Skeletal muscle satellite cell (primary cell): ENCODE results near the gene ZNF740.

Source experiments
- H3K27me3 ChIP-seq: 2 replicates; pipeline ENCODE4 v1.7.0; 2013; ENCODE audit warnings: low read length; ENCODE audit not compliant: control insufficient read depth, insufficient read depth
- H3K36me3 ChIP-seq: 2 replicates; pipeline ENCODE4 v1.7.0; 2013; ENCODE audit warnings: mild to moderate bottlenecking, control low read depth, low read length; ENCODE audit not compliant: insufficient read depth
- H3K4me1 ChIP-seq: 2 replicates; pipeline ENCODE4 v1.7.0; 2013; ENCODE audit warnings: low read length; ENCODE audit not compliant: control insufficient read depth, insufficient read depth
- H3K4me2 ChIP-seq: 2 replicates; pipeline ENCODE4 v1.7.0; 2013; ENCODE audit warnings: mild to moderate bottlenecking, low read length
- H3K4me3 ChIP-seq: 2 replicates; pipeline ENCODE4 v1.7.0; 2013; ENCODE audit warnings: low read length
- H3K9ac ChIP-seq: 2 replicates; pipeline ENCODE4 v1.7.0; 2013; ENCODE audit warnings: mild to moderate bottlenecking, low read depth, low read length, moderate library complexity
- H3K9me3 ChIP-seq: replicated peaks from 2 replicates; pipeline ENCODE4 v1.7.0; 2013; ENCODE audit warnings: mild to moderate bottlenecking, control low read depth, low read length

Gene ZNF740

DNA sequence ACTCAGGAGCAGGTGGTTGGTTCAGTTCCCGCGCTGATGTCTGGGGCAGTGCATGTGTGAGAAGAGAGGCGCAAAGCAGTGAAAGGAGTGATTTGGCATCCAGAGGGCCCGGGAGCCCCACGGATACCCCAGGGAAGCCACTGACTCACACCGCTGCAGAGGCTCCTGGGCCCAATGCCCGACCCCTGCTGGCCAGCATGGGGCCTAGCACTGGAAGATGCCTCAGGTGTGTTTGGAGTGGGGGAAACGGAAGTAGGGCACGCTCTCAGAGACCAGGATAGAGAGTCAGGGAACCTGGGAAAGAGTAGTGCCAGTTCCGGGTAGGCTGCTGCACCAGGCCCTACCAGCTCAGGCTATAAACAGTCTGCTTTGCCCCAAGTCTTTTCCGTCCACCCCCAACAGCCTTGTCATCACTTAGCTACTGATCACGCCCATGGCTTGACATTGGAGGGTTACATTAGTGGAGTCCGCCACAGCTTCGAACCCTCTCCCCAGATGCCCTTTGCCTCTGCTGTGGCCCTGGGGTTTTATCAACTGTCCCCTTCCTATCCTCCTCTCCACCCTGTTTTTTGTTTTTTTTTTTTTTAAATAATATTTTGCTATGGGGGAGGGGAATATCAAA is 9.7 kb downstream of the ZNF740 start:
- H3K9me3 ChIP-seq = no peaks in the 10 kb centered on the region
- peaks cover 47% of the 10 kb centered on the region for H3K36me3 ChIP-seq
- H3K27me3 ChIP-seq = no peaks in the 10 kb centered on the region
- no peak overlapping the region for H3K4me2 ChIP-seq
- H3K4me3 ChIP-seq = no peak overlapping the region
- H3K9ac ChIP-seq = no peak overlapping the region
- H3K4me1 ChIP-seq = peaks cover 4% of the 10 kb centered on the region

DNA sequence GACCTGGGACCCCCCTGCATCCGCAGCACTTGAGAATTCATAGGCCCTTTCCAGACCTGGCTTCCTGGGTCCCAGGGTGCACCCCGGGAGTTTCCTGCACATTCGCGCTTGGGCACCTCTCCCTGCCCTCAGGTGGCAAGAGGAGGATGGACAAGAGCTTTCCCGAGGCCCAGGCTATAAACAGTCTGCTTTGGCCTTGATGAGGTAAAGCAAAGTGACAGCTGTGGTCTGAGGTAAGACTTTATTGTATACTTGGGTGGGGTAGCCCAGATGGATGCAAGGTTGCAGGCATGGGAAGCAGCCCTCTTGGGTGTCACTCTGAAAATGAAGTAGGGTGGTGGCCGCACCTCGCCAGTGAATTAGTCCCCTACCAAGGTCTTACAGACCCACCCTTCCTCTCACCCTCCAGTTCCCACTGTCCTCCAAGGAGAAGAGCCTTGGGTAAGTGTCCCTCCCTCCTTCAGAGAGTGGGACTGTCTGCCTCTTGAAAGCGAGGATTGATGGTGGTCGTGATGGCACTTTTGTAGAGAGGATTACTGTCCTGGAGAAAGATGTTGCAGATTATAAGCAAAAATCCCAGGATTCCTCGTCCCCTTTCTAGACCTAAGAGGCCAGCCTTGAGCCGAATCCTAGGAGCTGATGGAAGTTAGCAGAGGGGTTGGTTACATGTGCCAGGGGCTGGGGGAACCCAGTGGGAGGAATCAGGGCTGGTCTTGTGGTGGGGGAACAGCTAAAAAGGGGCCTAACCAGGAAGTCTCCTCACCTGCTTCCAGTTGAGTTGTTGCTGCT is 10.8 kb downstream of the ZNF740 start:
- Histone ChIP-seq H3K36me3 (peaks cover 36% of the 10 kb centered on the region), H3K4me2 (no peak overlapping the region), H3K4me1 (peaks cover 7% of the 10 kb centered on the region)

DNA sequence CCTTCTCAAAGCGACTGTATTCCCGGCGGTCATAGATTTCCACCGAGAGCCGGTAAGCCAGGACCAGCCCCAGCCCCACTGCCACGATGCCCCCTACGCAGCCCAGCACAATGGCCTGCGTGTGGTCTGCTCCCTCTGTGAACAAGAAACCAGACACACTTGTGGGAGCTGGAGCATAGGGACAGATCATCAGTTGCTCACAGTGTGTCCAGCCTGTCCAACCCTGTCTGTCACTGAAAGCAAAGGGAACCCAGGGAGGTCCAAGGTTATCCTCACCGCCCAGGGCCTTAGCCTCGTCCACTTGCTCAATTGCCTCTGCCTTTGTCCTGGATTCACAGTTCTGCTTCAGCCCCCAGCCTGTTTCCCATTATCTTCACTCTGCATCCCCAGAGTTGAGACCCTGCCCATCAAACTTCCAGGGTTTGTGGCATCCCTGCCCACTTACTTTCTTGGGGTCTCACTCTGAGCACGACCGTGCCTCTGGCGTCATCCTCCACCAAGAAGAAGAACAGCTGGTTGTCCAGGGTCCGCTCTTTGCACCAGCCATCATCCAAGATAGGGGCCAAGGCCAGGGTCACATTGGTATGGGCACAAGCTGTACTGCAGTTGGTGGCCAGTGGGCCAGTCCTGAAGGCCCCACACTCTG is 11.5 kb downstream of the ZNF740 start:
- Histone ChIP-seq H3K9ac (no peak overlapping the region), H3K4me1 (peaks cover 8% of the 10 kb centered on the region), H3K27me3 (no peaks in the 10 kb centered on the region), H3K36me3 (peaks cover 29% of the 10 kb centered on the region), H3K4me3 (no peak overlapping the region), H3K4me2 (no peak overlapping the region), H3K9me3 (no peaks in the 10 kb centered on the region)

More for the DNA sequence above, 10.8 kb downstream of the ZNF740 start:
- no peaks in the 10 kb centered on the region for H3K9me3 ChIP-seq
- H3K27me3 ChIP-seq = no peaks in the 10 kb centered on the region
- H3K4me3 ChIP-seq = no peak overlapping the region
- no peak overlapping the region for H3K9ac ChIP-seq

GRCh38 chr12:53192531-53193021 is 12.1 kb downstream of the ZNF740 start:
- H3K27me3 ChIP-seq = no peaks in the 10 kb centered on the region
- H3K36me3 ChIP-seq = peaks cover 23% of the 10 kb centered on the region
- peaks cover 11% of the 10 kb centered on the region for H3K4me1 ChIP-seq
- no peak overlapping the region for H3K9ac ChIP-seq
- no peak overlapping the region for H3K4me2 ChIP-seq
- no peaks in the 10 kb centered on the region for H3K9me3 ChIP-seq
- H3K4me3 ChIP-seq = no peak overlapping the region

DNA sequence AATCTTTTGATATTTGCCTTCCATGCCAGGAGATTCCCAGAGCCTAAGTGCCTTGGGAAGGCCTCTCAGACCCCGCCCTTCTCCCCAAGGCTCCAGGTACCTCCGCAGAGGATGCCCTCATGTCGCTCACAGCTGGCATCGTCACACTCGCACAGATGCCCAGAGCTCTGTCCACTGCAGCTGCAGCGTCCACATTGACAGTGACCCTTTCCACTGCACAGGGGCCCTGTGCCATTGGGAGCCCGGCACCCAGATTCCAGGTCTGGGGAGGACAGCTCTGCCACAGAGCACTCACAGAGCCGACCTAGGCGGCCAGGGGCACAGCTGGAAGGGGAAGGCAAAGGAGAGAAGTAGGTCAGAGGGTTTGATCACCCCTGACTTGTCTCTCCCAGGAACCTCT is 12.5 kb downstream of the ZNF740 start:
- no peak overlapping the region for H3K9ac ChIP-seq
- peaks cover 15% of the 10 kb centered on the region for H3K4me1 ChIP-seq
- peaks cover 19% of the 10 kb centered on the region for H3K36me3 ChIP-seq
- no peaks in the 10 kb centered on the region for H3K27me3 ChIP-seq
- no peak overlapping the region for H3K4me2 ChIP-seq
- H3K4me3 ChIP-seq = no peak overlapping the region
- H3K9me3 ChIP-seq = no peaks in the 10 kb centered on the region

DNA sequence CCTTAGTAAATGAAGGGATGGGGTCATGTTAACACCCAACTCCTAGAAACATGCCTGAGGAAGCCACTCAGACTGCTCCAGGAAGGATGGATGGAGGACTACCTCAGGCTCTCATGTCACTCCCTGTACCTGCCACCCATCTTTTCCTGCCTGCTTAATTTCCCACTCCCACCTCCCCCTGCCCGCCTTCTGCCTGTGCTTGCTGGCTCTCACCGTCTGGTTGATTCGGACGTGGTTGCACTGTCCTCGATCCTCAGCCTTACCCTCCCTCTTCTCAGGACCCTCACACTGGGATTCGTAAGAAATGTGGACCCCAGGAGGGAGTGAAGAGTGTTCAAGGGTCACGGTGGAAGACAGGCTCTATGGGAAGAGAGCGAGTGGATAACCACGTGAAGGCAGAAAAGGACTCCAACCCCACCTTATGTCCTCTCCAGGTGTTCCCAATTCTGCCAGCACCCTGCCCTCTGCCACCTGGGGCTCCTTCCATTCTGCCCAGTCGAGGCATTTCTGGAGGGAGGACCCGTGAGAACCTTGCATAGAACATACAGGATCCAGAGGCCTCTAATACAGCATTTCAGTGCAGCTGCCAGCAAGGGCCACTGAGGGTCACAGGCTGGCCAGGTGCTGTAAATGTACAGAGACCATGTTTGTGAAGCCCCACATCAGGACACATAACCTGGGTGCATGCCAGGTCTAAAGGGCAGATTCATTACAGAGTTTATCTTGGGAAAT is 13.6 kb downstream of the ZNF740 start:
- H3K9me3 ChIP-seq = no peaks in the 10 kb centered on the region
- H3K9ac ChIP-seq = no peak overlapping the region
- H3K4me2 ChIP-seq = no peak overlapping the region
- H3K36me3 ChIP-seq = peaks cover 8% of the 10 kb centered on the region
- H3K27me3 ChIP-seq = no peaks in the 10 kb centered on the region
- no peak overlapping the region for H3K4me3 ChIP-seq
- peaks cover 16% of the 10 kb centered on the region for H3K4me1 ChIP-seq

GRCh38 chr12:53194973-53195372 is 14.5 kb downstream of the ZNF740 start:
- Histone ChIP-seq H3K27me3 (no peaks in the 10 kb centered on the region), H3K36me3 (peaks cover 8% of the 10 kb centered on the region), H3K4me1 (peaks cover 15% of the 10 kb centered on the region), H3K4me2 (no peak overlapping the region), H3K9me3 (no peaks in the 10 kb centered on the region), H3K9ac (no peak overlapping the region), H3K4me3 (no peak overlapping the region)

DNA sequence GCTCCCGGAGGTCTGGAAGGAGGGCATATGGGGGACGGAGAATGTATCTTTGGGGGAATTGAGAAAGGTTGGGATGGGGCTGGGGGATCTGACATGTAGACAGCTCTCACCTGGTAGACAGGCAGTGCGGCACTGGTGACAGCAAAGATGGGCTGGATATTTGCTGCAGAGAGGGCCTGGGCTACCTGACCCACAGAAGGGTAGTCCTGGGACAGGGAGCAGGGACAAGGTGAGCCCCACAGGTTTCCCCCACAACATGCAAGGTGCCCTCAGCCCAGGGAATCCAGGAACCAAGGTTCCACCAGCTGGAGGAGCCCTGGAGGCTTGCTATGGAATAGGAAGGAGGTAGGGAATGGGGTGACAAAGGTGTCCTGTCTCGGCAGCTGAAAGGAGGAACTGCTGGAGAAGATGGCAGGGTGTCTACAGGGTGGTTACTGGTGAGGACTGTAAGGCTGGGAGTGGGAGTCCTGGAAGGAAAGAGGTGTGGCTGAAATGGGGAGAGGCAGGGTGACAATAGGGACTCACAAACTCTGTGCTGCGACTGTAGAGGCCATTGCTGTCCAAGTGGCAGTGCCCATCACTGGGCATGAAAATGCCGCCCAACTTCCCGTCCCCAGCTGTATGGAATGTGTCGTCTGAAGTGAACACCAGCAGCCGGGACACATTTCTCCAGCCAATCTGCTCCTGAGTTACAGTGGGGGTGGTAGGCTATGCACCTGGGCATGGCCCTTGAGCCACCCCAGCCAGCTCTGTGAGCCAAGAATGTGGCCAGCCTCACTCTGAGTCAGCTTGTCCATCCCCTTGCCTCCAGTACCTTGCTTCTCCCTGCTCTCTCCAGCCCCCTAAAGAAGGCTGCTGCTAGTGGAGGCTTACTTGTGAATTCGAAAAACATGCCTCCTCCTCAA is 15.2 kb downstream of the ZNF740 start:
- H3K4me1 ChIP-seq = peaks cover 13% of the 10 kb centered on the region
- H3K9me3 ChIP-seq = no peaks in the 10 kb centered on the region
- no peak overlapping the region for H3K4me3 ChIP-seq
- H3K9ac ChIP-seq = no peak overlapping the region
- no peaks in the 10 kb centered on the region for H3K27me3 ChIP-seq
- no peak overlapping the region for H3K4me2 ChIP-seq
- H3K36me3 ChIP-seq = peaks cover 8% of the 10 kb centered on the region

- Histone ChIP-seq H3K36me3 (peaks cover 4% of the 10 kb centered on the region), H3K4me1 (peaks cover 13% of the 10 kb centered on the region), H3K4me2 (no peak overlapping the region), H3K9me3 (no peaks in the 10 kb centered on the region), H3K9ac (no peak overlapping the region), H3K4me3 (no peak overlapping the region), H3K27me3 (no peaks in the 10 kb centered on the region)
These were observed 16.0 kb downstream of the ZNF740 start for GRCh38 chr12:53196486-53196885.

- Histone ChIP-seq H3K4me3 (peak overlapping the region; percentile 29), H3K9me3 (no peaks in the 10 kb centered on the region), H3K4me1 (peaks cover 13% of the 10 kb centered on the region), H3K9ac (no peak overlapping the region), H3K27me3 (no peaks in the 10 kb centered on the region), H3K4me2 (peak overlapping the region; percentile 83), H3K36me3 (no peaks in the 10 kb centered on the region)
These were observed 16.6 kb downstream of the ZNF740 start for GRCh38 chr12:53197011-53197640.
